GM04504 (cell line): ENCODE measurements around the gene DHX40.

Source experiments
- DNase-seq: peaks from one replicate; pipeline ENCODE4 v3.0.0-alpha.2; 2012; ENCODE audit warnings: low read depth

The DHX40 gene

GRCh38 chr17:59631276-59631675 lies 65.9 kb downstream of the DHX40 start:
- no peak for DNase-seq

- no peak for DNase-seq
These were observed 67.0 kb downstream of the DHX40 start for GRCh38 chr17:59632398-59632797.

- no peak for DNase-seq
These were observed 68.4 kb downstream of the DHX40 start for GRCh38 chr17:59633658-59634359.

- no peak for DNase-seq
These were observed 69.5 kb downstream of the DHX40 start for GRCh38 chr17:59634632-59635541.

GRCh38 chr17:59637611-59638310 lies 72.4 kb downstream of the DHX40 start:
- no peak for DNase-seq

DNA sequence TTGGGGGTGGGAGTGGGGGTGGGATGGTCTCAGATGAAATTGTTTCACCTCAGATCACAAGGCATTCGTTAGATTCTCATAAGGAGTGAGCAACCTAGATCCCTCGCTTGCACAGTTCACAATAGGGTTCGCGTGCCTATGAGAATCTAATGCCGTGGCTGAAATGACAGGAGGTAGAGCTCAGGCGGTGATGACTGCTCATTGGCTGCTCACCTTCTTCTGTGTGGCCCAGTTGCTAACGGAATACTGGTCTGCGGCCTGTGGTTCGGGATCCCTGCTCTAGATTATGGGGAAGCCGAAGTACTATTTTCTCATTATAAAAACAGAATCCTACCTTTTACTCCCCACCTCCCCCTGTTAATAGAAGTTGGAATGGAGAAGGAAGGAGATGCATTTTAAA lies 73.1 kb downstream of the DHX40 start:
- no peak for DNase-seq

GRCh38 chr17:59641799-59642484 lies 76.5 kb downstream of the DHX40 start:
- no peak for DNase-seq

DNA sequence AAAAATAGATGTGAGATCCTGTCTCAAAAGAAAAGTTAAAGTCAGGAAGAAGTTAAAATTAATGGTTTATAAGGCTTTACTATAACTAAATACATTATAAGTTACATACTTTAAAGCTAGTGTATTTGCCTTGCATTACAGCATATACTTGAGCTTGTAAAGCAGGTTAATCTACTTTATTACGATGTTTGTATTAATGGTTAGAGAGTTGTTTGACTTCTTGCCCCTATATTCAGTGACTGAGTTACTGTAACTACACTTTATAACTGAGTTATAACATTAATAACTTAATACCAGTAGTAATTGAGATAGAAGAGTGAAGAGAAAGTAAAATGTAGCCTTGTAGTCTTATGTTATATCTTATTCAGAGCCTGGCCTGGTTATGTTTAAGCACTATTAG lies 77.2 kb downstream of the DHX40 start:
- DNase-seq = no peak

DNA sequence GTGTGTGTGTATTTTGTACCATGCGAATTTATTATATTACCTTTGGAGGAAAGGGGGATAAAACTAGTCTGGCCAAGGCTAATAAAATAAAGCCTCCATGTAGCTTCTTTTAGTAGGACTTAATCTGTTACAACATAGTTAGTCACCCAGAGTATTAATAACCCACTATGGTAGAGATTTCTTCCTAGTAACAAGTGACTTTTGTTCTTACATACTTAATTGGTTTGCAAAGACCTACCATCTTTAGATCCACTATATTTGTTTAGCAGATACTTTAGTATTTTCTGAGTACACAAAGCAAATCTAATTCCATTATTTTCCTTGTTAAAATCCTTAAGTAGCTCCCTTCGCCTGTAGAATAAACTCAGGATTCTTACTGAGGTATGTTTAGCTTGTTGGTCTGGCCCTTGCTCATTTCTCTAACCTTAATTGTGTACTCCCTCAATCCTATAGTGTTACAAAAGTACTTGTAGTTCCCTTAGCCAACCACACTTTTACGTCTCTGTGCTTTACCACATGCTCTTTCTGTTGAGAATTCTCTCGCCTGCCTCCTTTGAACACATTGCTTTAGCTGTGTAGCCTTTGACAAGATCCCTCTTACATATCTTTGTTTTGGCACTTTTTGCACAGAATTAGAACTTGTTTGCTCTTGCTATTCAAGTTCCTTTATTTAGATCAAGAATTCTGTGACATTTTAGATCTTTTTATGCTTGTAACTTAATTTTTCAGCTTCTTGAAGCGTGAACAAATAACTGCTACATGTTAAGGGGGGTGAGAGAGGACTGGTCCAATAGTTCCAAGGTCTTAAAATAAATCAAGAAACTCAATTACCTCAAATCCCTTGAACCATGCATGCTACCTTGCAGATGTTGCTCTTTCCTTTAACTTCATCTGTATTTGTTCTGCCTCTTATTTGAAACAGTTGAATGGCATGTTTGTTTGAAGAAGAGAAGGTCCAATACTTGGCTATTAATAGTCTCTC lies 78.0 kb downstream of the DHX40 start:
- no peak for DNase-seq

GRCh38 chr17:59647288-59647687 lies 81.9 kb downstream of the DHX40 start:
- DNase-seq = no peak

GRCh38 chr17:59649886-59650285 lies 84.5 kb downstream of the DHX40 start:
- DNase-seq = no peak

DNA sequence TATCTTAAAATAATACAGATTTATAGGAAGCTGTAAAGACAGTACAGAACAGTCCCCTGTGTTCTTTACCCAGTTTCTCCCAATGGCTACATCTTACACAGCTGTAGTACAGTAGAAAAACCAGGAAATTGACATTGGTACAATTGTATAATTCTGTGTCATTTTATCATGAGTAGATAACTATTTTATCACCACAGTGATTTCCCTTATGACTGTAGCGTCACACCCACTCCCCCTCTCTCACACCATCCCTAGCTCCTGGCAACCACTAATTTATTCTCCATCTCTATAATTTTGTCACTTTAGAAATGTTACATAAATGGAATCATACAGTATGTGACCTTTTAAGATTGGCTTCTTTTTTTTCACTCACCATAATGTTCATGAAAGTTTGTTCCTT lies 85.2 kb downstream of the DHX40 start:
- no peak for DNase-seq

GRCh38 chr17:59651346-59651745 lies 85.9 kb downstream of the DHX40 start:
- DNase-seq = no peak

DNA sequence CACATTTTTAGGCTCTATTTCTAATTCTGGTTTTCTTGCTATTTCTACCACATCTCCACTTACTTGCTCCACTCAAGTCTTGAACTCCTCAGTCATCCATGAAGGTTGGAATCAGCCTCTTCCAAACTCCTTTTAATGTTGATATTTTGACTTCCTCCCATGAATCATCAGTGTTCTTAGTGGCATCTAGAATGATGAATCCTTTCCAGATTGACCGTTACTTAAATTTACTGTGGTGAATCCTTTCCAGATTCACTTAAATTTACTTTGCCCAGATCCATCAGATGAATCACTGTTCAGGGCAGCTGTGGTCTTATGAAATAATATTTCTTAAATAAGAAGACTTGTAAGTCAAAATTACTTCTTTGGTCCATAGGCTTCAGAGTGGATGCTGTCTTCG lies 86.7 kb downstream of the DHX40 start:
- DNase-seq = peak; percentile 76

- DNase-seq = peak; percentile 50
These were observed 91.2 kb downstream of the DHX40 start for GRCh38 chr17:59656624-59657023.
